HG03196 (cell line): Measurements from ENCODE around the gene PARD6G.
"Not testable (repeated sequence)": the region's sequence is repeated elsewhere in the genome, so short reads cannot be mapped to it uniquely, and the experiment has no call there.

ENCODE experiments used
- ATAC-seq: cut with Tn5 transposase; IDR thresholded peaks from one replicate; pipeline ENCODE4 v1.9.1; 2021; ENCODE audit not compliant: unreplicated experiment

PARD6G gene

GRCh38 chr18:80243204-80243603, 4.1 kb downstream of the PARD6G start:
- no peak for ATAC-seq

- ATAC-seq: no peak
These were observed 5.2 kb downstream of the PARD6G start for GRCh38 chr18:80241919-80242777.

- no peak for ATAC-seq
These were observed 7.5 kb downstream of the PARD6G start for GRCh38 chr18:80239830-80240229.

GRCh38 chr18:80238651-80239260, 8.6 kb downstream of the PARD6G start:
- ATAC-seq: no peak

GRCh38 chr18:80237519-80237918, 9.8 kb downstream of the PARD6G start:
- not testable (repeated sequence) for ATAC-seq

- no peak for ATAC-seq
These were observed 12.9 kb downstream of the PARD6G start for GRCh38 chr18:80234398-80234797.

- no peak for ATAC-seq
These were observed 13.4 kb downstream of the PARD6G start for GRCh38 chr18:80233899-80234298.

GRCh38 chr18:80233201-80233835, 14.0 kb downstream of the PARD6G start:
- no peak for ATAC-seq

GRCh38 chr18:80232710-80233109, 14.6 kb downstream of the PARD6G start:
- no peak for ATAC-seq

GRCh38 chr18:80232030-80232429, 15.3 kb downstream of the PARD6G start:
- ATAC-seq: no peak

- ATAC-seq: no peak
These were observed 15.7 kb downstream of the PARD6G start for GRCh38 chr18:80231616-80232015.

- no peak for ATAC-seq
These were observed 16.2 kb downstream of the PARD6G start for GRCh38 chr18:80231151-80231550.

GRCh38 chr18:80229766-80230745, 17.3 kb downstream of the PARD6G start:
- ATAC-seq: no peak

GRCh38 chr18:80229363-80229762, 18.0 kb downstream of the PARD6G start:
- ATAC-seq: no peak

GRCh38 chr18:80228051-80228848, 19.1 kb downstream of the PARD6G start:
- no peak for ATAC-seq

GRCh38 chr18:80227472-80227871, 19.8 kb downstream of the PARD6G start:
- ATAC-seq: no peak

GRCh38 chr18:80225685-80226084, 21.6 kb downstream of the PARD6G start:
- no peak for ATAC-seq

- no peak for ATAC-seq
These were observed 23.6 kb downstream of the PARD6G start for GRCh38 chr18:80223581-80224148.

- not testable (repeated sequence) for ATAC-seq
These were observed 27.8 kb downstream of the PARD6G start for GRCh38 chr18:80219488-80219887.
